GM23338 (cell line): ENCODE measurements around the gene SLF2. TPM values are rescaled to one million over a fixed set of nuclear protein-coding genes. Genes with fewer than 3 reads are reported as not detected.

Experiments
- ATAC-seq: fragments of 200-7000 bp; cut with Tn5 transposase; 3 replicates; pipeline ENCODE4 v1.9.1; 2020
- DNase-seq: peaks from one replicate; pipeline ENCODE4 v3.0.0-alpha.2; 2015; ENCODE audit warnings: low spot score
- H2AFZ ChIP-seq: fragments of 200-600 bp; sonication (generic); 2 replicates; pipeline ENCODE4 v1.8.0; 2016; ENCODE audit warnings: antibody characterized with exemption, mild to moderate bottlenecking, moderate library complexity
- H3F3A ChIP-seq: fragments of 200-600 bp; sonication (generic); replicated peaks from 2 replicates; pipeline ENCODE4 v1.8.0; 2017; ENCODE audit warnings: antibody characterized with exemption, mixed run types, low read depth
- H3K27ac ChIP-seq: fragments of 200-600 bp; sonication (generic); 2 replicates; pipeline ENCODE4 v1.6.1; 2016; ENCODE audit warnings: low read depth
- H3K27me3 ChIP-seq: fragments of 200-600 bp; sonication (generic); 2 replicates; pipeline ENCODE4 v1.8.0; 2016; ENCODE audit warnings: mild to moderate bottlenecking, mixed run types, moderate library complexity; ENCODE audit not compliant: insufficient read depth
- H3K36me3 ChIP-seq: fragments of 200-600 bp; sonication (generic); 2 replicates; pipeline ENCODE4 v1.8.0; 2016; ENCODE audit warnings: mild to moderate bottlenecking; ENCODE audit not compliant: insufficient read depth
- H3K4me1 ChIP-seq: fragments of 200-600 bp; sonication (generic); 2 replicates; pipeline ENCODE4 v1.8.0; 2016; ENCODE audit warnings: mild to moderate bottlenecking, moderate library complexity; ENCODE audit not compliant: insufficient read depth
- H3K4me2 ChIP-seq: fragments of 200-600 bp; sonication (generic); 2 replicates; pipeline ENCODE4 v1.7.1; 2017; ENCODE audit warnings: mixed run types
- H3K4me3 ChIP-seq: fragments of 200-600 bp; sonication (generic); 2 replicates; pipeline ENCODE4 v1.6.1; 2016; ENCODE audit warnings: mixed run types
- H3K79me2 ChIP-seq: fragments of 200-600 bp; sonication (generic); replicated peaks from 2 replicates; pipeline ENCODE4 v1.8.0; 2017; ENCODE audit warnings: mild to moderate bottlenecking; ENCODE audit not compliant: insufficient read depth
- H3K9me2 ChIP-seq: fragments of 200-600 bp; sonication (generic); 2 replicates; pipeline ENCODE4 v1.8.0; 2017; ENCODE audit not compliant: insufficient read depth
- H4K20me1 ChIP-seq: fragments of 200-600 bp; sonication (generic); replicated peaks from 2 replicates; pipeline ENCODE4 v1.8.0; 2017; ENCODE audit warnings: mild to moderate bottlenecking; ENCODE audit not compliant: insufficient read depth
- H3K27ac Mint-ChIP-seq: 2 replicates; pipeline ENCODE4 v1.8.0; 2020; ENCODE audit warnings: inconsistent platforms, mild to moderate bottlenecking, moderate library complexity, mixed read lengths
- H3K27me3 Mint-ChIP-seq: 3 replicates; pipeline ENCODE4 v1.8.0; 2022; ENCODE audit warnings: low read depth, mild to moderate bottlenecking, moderate library complexity, mixed read lengths, inconsistent platforms; ENCODE audit not compliant: insufficient read depth, poor library complexity
- H3K36me3 Mint-ChIP-seq: 3 replicates; pipeline ENCODE4 v1.8.0; 2021; ENCODE audit warnings: low read depth, mild to moderate bottlenecking, inconsistent platforms, moderate library complexity, mixed read lengths
- H3K4me1 Mint-ChIP-seq: 3 replicates; pipeline ENCODE4 v1.8.0; 2020; ENCODE audit warnings: mild to moderate bottlenecking, inconsistent platforms, mixed read lengths
- H3K4me3 Mint-ChIP-seq: 3 replicates; pipeline ENCODE4 v1.8.0; 2021; ENCODE audit warnings: moderate library complexity, mild to moderate bottlenecking, inconsistent platforms, mixed read lengths
- H3K9me3 Mint-ChIP-seq: 3 replicates; pipeline ENCODE4 v1.8.0; 2020; ENCODE audit warnings: moderate library complexity, mild to moderate bottlenecking, inconsistent platforms, mixed read lengths
- CREB1 ChIP-seq: fragments of 250-450 bp; sonication (Bioruptor Pico); IDR thresholded peaks from 2 replicates; pipeline ENCODE4 v1.5.0; 2020; ENCODE audit warnings: low read depth, mild to moderate bottlenecking, moderate library complexity
- EZH2 ChIP-seq: fragments of 200-600 bp; sonication (generic); IDR thresholded peaks from one replicate; pipeline ENCODE4 v1.8.0; 2017; ENCODE audit warnings: antibody characterized with exemption, mild to moderate bottlenecking, low read depth; ENCODE audit not compliant: unreplicated experiment
- JUNB ChIP-seq: IDR thresholded peaks from one replicate; pipeline ENCODE4 v1.6.1; 2016; ENCODE audit warnings: antibody characterized with exemption; ENCODE audit not compliant: unreplicated experiment
- POLR2AphosphoS5 ChIP-seq: IDR thresholded peaks from 2 replicates; pipeline ENCODE4 v1.6.1; 2016; ENCODE audit warnings: antibody characterized with exemption, low read depth
- STAT1 ChIP-seq: IDR thresholded peaks from one replicate; pipeline ENCODE4 v1.6.1; 2016; ENCODE audit warnings: antibody characterized with exemption; ENCODE audit not compliant: unreplicated experiment
- ZNF331 ChIP-seq: fragments of 250-450 bp; sonication (Bioruptor Pico); IDR thresholded peaks from 2 replicates; pipeline ENCODE4 v1.5.0; 2020; ENCODE audit warnings: low read depth, mild to moderate bottlenecking, moderate library complexity
- ZNF462 ChIP-seq: fragments of 250-450 bp; sonication (Bioruptor Pico); IDR thresholded peaks from 2 replicates; pipeline ENCODE4 v1.5.0; 2020; ENCODE audit warnings: mild to moderate bottlenecking, moderate library complexity
- polyA plus RNA-seq: library from polyadenylated mRNA; unstranded; fragments of >200 nt; fragmentation: Nextera tagmentation; extraction: Ambion mirVana; gene quantifications from 2 replicates; pipeline ENCODE4 v1.2.1, GENCODE V29; 2016
- total RNA-seq: library from RNA; depleted of rRNA; stranded (reverse); fragments of >200 nt; shearing (Covaris generic); gene quantifications from 2 replicates; pipeline ENCODE4 v1.2.3, GENCODE V29; 2014
- TF ChIP-seq, protein P1 (sequence below): IDR thresholded peaks from 2 replicates; pipeline ENCODE4 v1.6.1; 2016; ENCODE audit warnings: antibody characterized with exemption

Gene SLF2
- total and polyA plus RNA-seq, 2 experiments from 2014 or later = 13.6 to 22.1 TPM

GRCh38 chr10:100886091-100886490, 26.7 kb upstream of the SLF2 start (continued):
- TF ChIP-seq ZNF462 (CRISPR knock-in tag) = no peak

- no peaks in the 10 kb centered on the region for H3K79me2 ChIP-seq
- DNase-seq (no peak), ATAC-seq (no peak)
- H3K27ac Mint-ChIP-seq = no peak overlapping the region
- H3K4me3 ChIP-seq = no peak overlapping the region
- no peaks in the 10 kb centered on the region; the same call in 1 of the 2 replicates for H3K36me3 ChIP-seq
- H3K9me3 Mint-ChIP-seq = no peaks in the 10 kb centered on the region
- H4K20me1 ChIP-seq = no peaks in the 10 kb centered on the region
- H3K27me3 ChIP-seq = peaks cover 3% of the 10 kb centered on the region; the same call in 1 of the 2 replicates
- H3K36me3 Mint-ChIP-seq = no peaks in the 10 kb centered on the region
- H3K4me2 ChIP-seq = no peak overlapping the region
- H3K4me1 Mint-ChIP-seq = peaks cover 22% of the 10 kb centered on the region
- no peak overlapping the region for H3K27ac ChIP-seq
- H2AFZ ChIP-seq = no peak overlapping the region
- no peaks in the 10 kb centered on the region for H3K9me2 ChIP-seq
- H3F3A ChIP-seq = no peaks in the 10 kb centered on the region
- H3K4me1 ChIP-seq = peaks cover 11% of the 10 kb centered on the region
- no peak overlapping the region for H3K4me3 Mint-ChIP-seq
- peaks cover 13% of the 10 kb centered on the region for H3K27me3 Mint-ChIP-seq
- TF ChIP-seq STAT1 (no peak), ZNF462 (CRISPR knock-in tag) (no peak), CREB1 (CRISPR knock-in tag) (no peak), JUNB (no peak), EZH2 (no peak), POLR2AphosphoS5 (no peak), ZNF331 (CRISPR knock-in tag) (no peak)
- TF ChIP-seq, protein P1, sequence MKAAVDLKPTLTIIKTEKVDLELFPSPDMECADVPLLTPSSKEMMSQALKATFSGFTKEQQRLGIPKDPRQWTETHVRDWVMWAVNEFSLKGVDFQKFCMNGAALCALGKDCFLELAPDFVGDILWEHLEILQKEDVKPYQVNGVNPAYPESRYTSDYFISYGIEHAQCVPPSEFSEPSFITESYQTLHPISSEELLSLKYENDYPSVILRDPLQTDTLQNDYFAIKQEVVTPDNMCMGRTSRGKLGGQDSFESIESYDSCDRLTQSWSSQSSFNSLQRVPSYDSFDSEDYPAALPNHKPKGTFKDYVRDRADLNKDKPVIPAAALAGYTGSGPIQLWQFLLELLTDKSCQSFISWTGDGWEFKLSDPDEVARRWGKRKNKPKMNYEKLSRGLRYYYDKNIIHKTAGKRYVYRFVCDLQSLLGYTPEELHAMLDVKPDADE = no peak
These were observed 26.2 kb upstream of the SLF2 start for GRCh38 chr10:100886521-100886920.
